ENCODE measurements around the gene GALNT2. TPM values are rescaled to one million over a fixed set of nuclear protein-coding genes. Genes with fewer than 3 reads are reported as not detected.

The GALNT2 gene
- polyA plus RNA-seq, 1 of the 3 experiments (the other 2 are of a cell fraction) = 118 TPM

- no peak for DNase-seq
- H2AFZ ChIP-seq (ENCODE audit: low read depth) = no peak overlapping the region
- no peaks in the 10 kb centered on the region for H3K36me3 ChIP-seq (replicated peaks in 1 of 2; ENCODE audit: control insufficient read depth in 1 of 2, insufficient read depth in 2 of 2, low read length in 1 of 2)
- H3K4me2 ChIP-seq = peak overlapping the region; percentile 63
- POLR2A ChIA-PET = no interaction called here
- TF ChIP-seq CHD2 (IDR thresholded peaks at IDR 0.05; ENCODE audit: low read length, partially characterized antibody) = no peak
- TF ChIP-seq ELF1 (IDR thresholded peaks at IDR 0.05) = no peak
- TF ChIP-seq MAX (IDR thresholded peaks at IDR 0.05; ENCODE audit: low read depth) = no peak
- TF ChIP-seq USF2 (IDR thresholded peaks at IDR 0.05; ENCODE audit: borderline replicate concordance, low read depth, low read length) = no peak
- TF ChIP-seq RAD21 (IDR thresholded peaks at IDR 0.05; ENCODE audit: low read length) = no peak
- TF ChIP-seq GABPA (IDR thresholded peaks at IDR 0.05; ENCODE audit: low read depth) = no peak
- no peak for TF ChIP-seq ZBTB33 (IDR thresholded peaks at IDR 0.05; ENCODE audit: borderline replicate concordance, low read depth)
- TF ChIP-seq SMC3 (IDR thresholded peaks at IDR 0.05; ENCODE audit: low read depth, low read length) = no peak
- no peak for TF ChIP-seq REST (IDR thresholded peaks at IDR 0.05; ENCODE audit: low read depth, low read length)
- no peak for TF ChIP-seq TEAD4 (IDR thresholded peaks at IDR 0.05; ENCODE audit: borderline replicate concordance, insufficient read depth)
- TF ChIP-seq MXI1 (IDR thresholded peaks at IDR 0.05; ENCODE audit: low read depth, low read length) = no peak
- TF ChIP-seq POLR2AphosphoS5 (IDR thresholded peaks at IDR 0.05; ENCODE audit: low read depth, low read length) = no peak
- TF ChIP-seq FOXJ3 (CRISPR knock-in tag; IDR thresholded peaks at IDR 0.05) = no peak
- TF ChIP-seq YY1 (IDR thresholded peaks at IDR 0.05; ENCODE audit: low read depth) = no peak
- TF ChIP-seq PBX3 (IDR thresholded peaks at IDR 0.05) = no peak
- no peak for TF ChIP-seq IRF3 (IDR thresholded peaks at IDR 0.05; ENCODE audit: low read depth, low read length)
- no peak for TF ChIP-seq JUND (IDR thresholded peaks at IDR 0.05)
- H4K20me1 ChIP-seq (ENCODE audit: insufficient read depth) = no peaks in the 10 kb centered on the region; the same call in 1 of the 2 replicates
- CTCF ChIA-PET = interaction anchor here (0.9 to 1.8 kb wide), 5 partner anchors 19 to 424 kb away, joined by 3 to 6 read pairs (median 4); partner anchors contain the start of gene GALNT2
- H3K27ac ChIP-seq (ENCODE audit: low read depth in 2 of 2, low read length in 1 of 2) = peak overlapping the region; percentile 77 to 99
- no peaks in the 10 kb centered on the region for H3K27me3 ChIP-seq (ENCODE audit: insufficient read depth)
- 44% methylated on average over 4 of the region's 5 CpGs for WGBS (ENCODE audit: low lambda C conversion rate)
- peaks cover 40% of the 10 kb centered on the region for H3F3A ChIP-seq (replicated peaks; ENCODE audit: insufficient read depth)
- H3K79me2 ChIP-seq (ENCODE audit: insufficient read depth) = peaks cover 92% of the 10 kb centered on the region
- no peaks in the 10 kb centered on the region for H3K9me3 ChIP-seq
- H3K4me3 ChIP-seq (ENCODE audit: low read depth in 2 of 2, low read length in 1 of 2) = 0 out of 4 replicates have a peak overlapping the region, but pooled peaks of 1 of the 2 experiments have one; percentile 15
- peak overlapping the region; percentile 57; the same call in 1 of the 2 replicates for H3K9ac ChIP-seq
- H3K9me2 ChIP-seq = no peaks in the 10 kb centered on the region
- H3K4me1 ChIP-seq (ENCODE audit: control insufficient read depth in 1 of 2, insufficient read depth in 2 of 2, low read depth in 1 of 2, low read length in 1 of 2) = peaks cover 44 to 60% of the 10 kb centered on the region in 2 experiments
Observed at GRCh38 chr1:230085178-230085515, 18.1 kb downstream of the GALNT2 start.
